Suprapubic skin (tissue), 4 donors: ENCODE measurements around the gene CPS1.

Source experiments
- CTCF ChIP-seq, 2 donors: fragments of 200-600 bp in 1 of 2; fragments of 450-650 bp in 1 of 2; sonication (generic) in 1 of 2; IDR thresholded peaks; one replicate each; pipeline ENCODE4 v1.5.1; 2016 to 2019; ENCODE audit warnings: antibody characterized with exemption in 2 of 2, mild to moderate bottlenecking in 1 of 2, moderate library complexity in 1 of 2
- EP300 ChIP-seq: sonication (generic); formaldehyde crosslinking; IDR thresholded peaks from one replicate; pipeline ENCODE4 v1.6.1; 2017; ENCODE audit warnings: antibody characterized with exemption
- POLR2A ChIP-seq, 2 donors: fragments of 450-650 bp; IDR thresholded peaks; one replicate each; pipeline ENCODE4 v1.6.1; 2017; ENCODE audit warnings: antibody characterized with exemption in 2 of 2, mild to moderate bottlenecking in 2 of 2, moderate library complexity in 2 of 2
- POLR2AphosphoS5 ChIP-seq, 3 donors: sonication (generic); formaldehyde crosslinking; IDR thresholded peaks; one replicate each; pipeline ENCODE4 v1.6.1; 2017; ENCODE audit warnings: antibody characterized with exemption in 3 of 3

- no peak for TF ChIP-seq POLR2A (IDR thresholded peaks at IDR 0.05)
- TF ChIP-seq CTCF (IDR thresholded peaks at IDR 0.05), result no peak
- no peak for TF ChIP-seq EP300
- no peak for TF ChIP-seq POLR2AphosphoS5 (IDR thresholded peaks at IDR 0.05)
Measured at GRCh38 chr2:210562502-210563080, 6.2 kb downstream of the CPS1 start.
